Neural cell (in vitro differentiated cells): ENCODE results near the gene NIPSNAP3A. TPM values are rescaled to one million over a fixed set of nuclear protein-coding genes. Genes with fewer than 3 reads are reported as not detected.

Source experiments
- H2AFZ ChIP-seq: fragments of 200-600, 300-800 bp; sonication (generic), shearing (Covaris generic); 2 replicates; pipeline ENCODE4 v1.6.0; 2014; ENCODE audit warnings: low read depth, mild to moderate bottlenecking, antibody characterized with exemption, low read length, moderate library complexity
- H3F3A ChIP-seq: fragments of 200-600 bp; shearing (Covaris generic); 2 replicates; pipeline ENCODE4 v1.6.1; 2016; ENCODE audit warnings: mild to moderate bottlenecking, moderate library complexity, mixed read lengths, antibody characterized with exemption, low read length; ENCODE audit not compliant: insufficient read depth, poor library complexity, severe bottlenecking
- H3K27ac ChIP-seq: fragments of 200-600, 300-800 bp; sonication (generic), shearing (Covaris generic); 2 replicates; pipeline ENCODE4 v1.5.1; 2014; ENCODE audit warnings: mild to moderate bottlenecking, low read length, moderate library complexity
- H3K27me3 ChIP-seq: fragments of 300-800, 200-600 bp; sonication (generic), shearing (Covaris generic); 2 replicates; pipeline ENCODE4 v1.6.0; 2014; ENCODE audit warnings: mild to moderate bottlenecking, low read depth, low read length, moderate library complexity; ENCODE audit not compliant: insufficient read depth
- H3K36me3 ChIP-seq: fragments of 300-800, 200-600 bp; sonication (generic), shearing (Covaris generic); 2 replicates; pipeline ENCODE4 v1.5.1; 2014; ENCODE audit warnings: mild to moderate bottlenecking, antibody characterized with exemption, low read length, moderate library complexity; ENCODE audit not compliant: insufficient read depth
- H3K4me2 ChIP-seq: fragments of 300-800, 200-600 bp; sonication (generic), shearing (Covaris generic); 2 replicates; pipeline ENCODE4 v1.6.0; 2014; ENCODE audit warnings: mild to moderate bottlenecking, low read length
- H3K4me3 ChIP-seq: fragments of 300-800, 200-600 bp; sonication (generic), shearing (Covaris generic); 2 replicates; pipeline ENCODE4 v1.5.1; 2014; ENCODE audit warnings: mild to moderate bottlenecking, low read length, moderate library complexity
- H3K79me2 ChIP-seq: fragments of 200-600 bp; shearing (Covaris generic); replicated peaks from 2 replicates; pipeline ENCODE4 v1.6.0; 2014; ENCODE audit warnings: mild to moderate bottlenecking, low read length, moderate library complexity; ENCODE audit not compliant: insufficient read depth
- H3K9ac ChIP-seq: fragments of 300-800, 200-600 bp; sonication (generic), shearing (Covaris generic); 2 replicates; pipeline ENCODE4 v1.6.1; 2016; ENCODE audit warnings: mild to moderate bottlenecking, low read length, mixed read lengths
- H3K9me2 ChIP-seq: fragments of 200-600 bp; shearing (Covaris generic); 2 replicates; pipeline ENCODE4 v1.6.1; 2016; ENCODE audit warnings: mild to moderate bottlenecking, low read length, mixed read lengths; ENCODE audit not compliant: insufficient read depth
- H3K9me3 ChIP-seq: fragments of 200-600, 300-800 bp; sonication (generic), shearing (Covaris generic); 2 replicates; pipeline ENCODE4 v1.6.1; 2016; ENCODE audit warnings: mild to moderate bottlenecking, mixed run types, low read length, moderate library complexity, mixed read lengths
- H4K20me1 ChIP-seq: fragments of 200-600 bp; shearing (Covaris generic); 2 replicates; pipeline ENCODE4 v1.6.1; 2016; ENCODE audit warnings: mild to moderate bottlenecking, mixed run types; ENCODE audit not compliant: insufficient read depth
- CTCF ChIP-seq: fragments of 450-650 bp; IDR thresholded peaks from 2 replicates; pipeline ENCODE4 v1.5.1; 2014; ENCODE audit warnings: antibody characterized with exemption, mild to moderate bottlenecking, moderate library complexity; ENCODE audit not compliant: poor library complexity, severe bottlenecking
- EP300 ChIP-seq: fragments of 450-650 bp; conservative IDR thresholded peaks from 2 replicates; pipeline ENCODE4 v1.6.1; 2014; ENCODE audit warnings: antibody characterized with exemption, mild to moderate bottlenecking, moderate library complexity; ENCODE audit not compliant: poor library complexity, severe bottlenecking
- EZH2 ChIP-seq: fragments of 200-600, 300-800 bp; shearing (Covaris generic), sonication (generic); IDR thresholded peaks from 2 replicates; pipeline ENCODE4 v1.6.1; 2014; ENCODE audit warnings: antibody characterized with exemption, low read length, borderline replicate concordance, mild to moderate bottlenecking; ENCODE audit not compliant: insufficient read depth, poor library complexity, severe bottlenecking
- MXI1 ChIP-seq: fragments of 450-650 bp; conservative IDR thresholded peaks from 2 replicates; pipeline ENCODE4 v1.6.1; 2014; ENCODE audit warnings: antibody characterized with exemption, mild to moderate bottlenecking; ENCODE audit not compliant: poor library complexity, severe bottlenecking
- POLR2AphosphoS5 ChIP-seq: IDR thresholded peaks from 2 replicates; pipeline ENCODE4 v1.6.1; 2012
- RAD21 ChIP-seq: fragments of 450-650 bp; conservative IDR thresholded peaks from 2 replicates; pipeline ENCODE4 v1.6.1; 2014; ENCODE audit warnings: antibody characterized with exemption, mild to moderate bottlenecking, moderate library complexity
- REST ChIP-seq: IDR thresholded peaks from 2 replicates; pipeline ENCODE4 v1.6.1; 2012; ENCODE audit warnings: borderline replicate concordance
- SMC3 ChIP-seq: fragments of 450-650 bp; conservative IDR thresholded peaks from 2 replicates; pipeline ENCODE4 v1.6.1; 2014; ENCODE audit warnings: antibody characterized with exemption, mild to moderate bottlenecking, moderate library complexity; ENCODE audit not compliant: poor library complexity
- TAF1 ChIP-seq: IDR thresholded peaks from 2 replicates; pipeline ENCODE4 v1.6.1; 2012; ENCODE audit warnings: low read depth
- polyA plus RNA-seq: library from polyadenylated mRNA; depleted of rRNA; stranded (reverse); fragments of >200 nt; gene quantifications from 2 replicates; pipeline ENCODE4 v1.2.3, GENCODE V29; 2014

Gene NIPSNAP3A
- polyA plus RNA-seq, 1 donor from 2014 or later = 51.9 TPM

DNA sequence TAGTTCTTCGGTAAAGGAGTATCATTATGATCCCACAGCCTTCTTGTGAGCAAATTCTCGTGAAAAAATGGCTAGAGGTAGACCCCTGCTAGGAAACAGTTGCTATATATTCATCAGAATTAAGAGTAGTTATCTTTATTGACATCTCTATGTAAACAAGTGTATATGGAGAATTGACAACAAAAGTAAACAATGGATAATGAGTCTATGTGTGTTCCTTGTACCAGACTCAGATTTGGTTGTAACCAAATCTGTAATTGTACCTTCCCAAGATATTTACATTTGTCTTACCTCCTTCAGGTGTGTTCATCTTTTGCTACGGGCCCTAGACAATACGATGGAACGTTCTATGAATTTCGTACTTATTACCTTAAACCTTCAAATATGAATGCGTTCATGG, 18.5 kb downstream of the NIPSNAP3A start:
- no peak overlapping the region for H3K4me3 ChIP-seq
- H4K20me1 ChIP-seq = no peaks in the 10 kb centered on the region

DNA sequence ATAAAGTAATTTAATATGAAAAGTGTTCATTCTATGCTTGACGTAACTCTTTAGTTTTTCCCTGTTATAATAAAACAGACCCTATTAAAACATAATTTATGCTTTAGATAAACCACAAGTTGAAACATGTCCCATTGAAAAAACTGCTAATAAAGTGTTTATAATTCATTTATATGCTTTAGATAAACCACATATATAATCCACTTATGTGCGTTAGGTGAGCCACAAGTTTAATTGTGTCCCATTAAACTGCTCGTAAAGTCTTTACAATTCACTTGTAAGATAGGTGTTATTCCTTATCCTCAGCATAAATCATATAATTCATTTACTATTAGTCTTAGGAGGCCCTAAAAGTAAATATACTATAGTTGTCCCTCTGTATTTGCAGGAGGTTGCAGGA, 20.0 kb downstream of the NIPSNAP3A start:
- no peaks in the 10 kb centered on the region for H3K9me3 ChIP-seq
- H3K27me3 ChIP-seq = peaks cover 8% of the 10 kb centered on the region
- no peaks in the 10 kb centered on the region for H3K79me2 ChIP-seq
- H3K9ac ChIP-seq = no peak overlapping the region
- no peak overlapping the region for H3K4me3 ChIP-seq
- H2AFZ ChIP-seq = no peak overlapping the region
- no peaks in the 10 kb centered on the region for H3K36me3 ChIP-seq
- no peak overlapping the region for H3K4me2 ChIP-seq
- no peaks in the 10 kb centered on the region for H3K9me2 ChIP-seq
- no peak overlapping the region for H3K27ac ChIP-seq
- no peaks in the 10 kb centered on the region for H4K20me1 ChIP-seq
- no peaks in the 10 kb centered on the region for H3F3A ChIP-seq
- TF ChIP-seq POLR2AphosphoS5 = no peak
- TF ChIP-seq MXI1 = no peak
- no peak for TF ChIP-seq TAF1
- no peak for TF ChIP-seq SMC3
- no peak for TF ChIP-seq CTCF
- TF ChIP-seq RAD21 = no peak
- TF ChIP-seq EP300 = no peak
- no peak for TF ChIP-seq EZH2

More for the DNA sequence above, 18.5 kb downstream of the NIPSNAP3A start:
- Histone ChIP-seq H2AFZ (no peak overlapping the region), H3K9me2 (no peaks in the 10 kb centered on the region), H3K36me3 (no peaks in the 10 kb centered on the region), H3K27me3 (peaks cover 8% of the 10 kb centered on the region), H3K79me2 (no peaks in the 10 kb centered on the region), H3K9ac (no peak overlapping the region), H3K9me3 (no peaks in the 10 kb centered on the region), H3K4me2 (no peak overlapping the region), H3K27ac (no peak overlapping the region), H3F3A (no peaks in the 10 kb centered on the region)
- TF ChIP-seq EP300 (no peak), CTCF (no peak), EZH2 (no peak), REST (no peak), TAF1 (no peak), MXI1 (no peak), SMC3 (no peak)
